ENCODE measurements around the gene PRDM11.

GRCh38 chr11:45279645-45280044 is 133.2 kb downstream of the PRDM11 start:
- TF ChIP-seq CTCF (IDR thresholded peaks at IDR 0.05 in 4 of 5, conservative IDR thresholded peaks at IDR 0.05 in 1 of 5) (no peak), POLR2A (IDR thresholded peaks at IDR 0.05) (no peak)

Data from gastrocnemius medialis (tissue), 4 donors.